Stomach smooth muscle (tissue), 2 donors: ENCODE measurements around the gene IPO4.

Experiments used
- H3K27ac ChIP-seq: one replicate; pipeline ENCODE4 v1.7.0; 2013; ENCODE audit warnings: mild to moderate bottlenecking, low read length, inconsistent platforms
- H3K27me3 ChIP-seq, 2 donors: one replicate each; pipeline ENCODE4 v1.7.0; 2013; ENCODE audit warnings: low read length in 2 of 2; ENCODE audit not compliant: insufficient read depth in 2 of 2, control insufficient read depth in 1 of 2
- H3K36me3 ChIP-seq, 2 donors: one replicate each; pipeline ENCODE4 v1.7.0; 2013; ENCODE audit warnings: low read length in 2 of 2; ENCODE audit not compliant: control insufficient read depth in 2 of 2, insufficient read depth in 2 of 2
- H3K4me1 ChIP-seq: one replicate; pipeline ENCODE4 v1.7.0; 2013; ENCODE audit warnings: low read length; ENCODE audit not compliant: control insufficient read depth, insufficient read depth
- H3K4me3 ChIP-seq, 2 donors: one replicate each; pipeline ENCODE4 v1.7.0; 2013; ENCODE audit warnings: low read length in 2 of 2
- H3K9ac ChIP-seq, 2 donors: one replicate each; pipeline ENCODE4 v1.7.0; 2013; ENCODE audit warnings: low read length in 2 of 2, mild to moderate bottlenecking in 1 of 2
- H3K9me3 ChIP-seq, 2 donors: one replicate each; pipeline ENCODE4 v1.7.0; 2013; ENCODE audit warnings: low read length in 2 of 2; ENCODE audit not compliant: control insufficient read depth in 2 of 2
- donor health status: healthy.
- donor health status: Pancreatic carcinoma.

Gene IPO4

DNA sequence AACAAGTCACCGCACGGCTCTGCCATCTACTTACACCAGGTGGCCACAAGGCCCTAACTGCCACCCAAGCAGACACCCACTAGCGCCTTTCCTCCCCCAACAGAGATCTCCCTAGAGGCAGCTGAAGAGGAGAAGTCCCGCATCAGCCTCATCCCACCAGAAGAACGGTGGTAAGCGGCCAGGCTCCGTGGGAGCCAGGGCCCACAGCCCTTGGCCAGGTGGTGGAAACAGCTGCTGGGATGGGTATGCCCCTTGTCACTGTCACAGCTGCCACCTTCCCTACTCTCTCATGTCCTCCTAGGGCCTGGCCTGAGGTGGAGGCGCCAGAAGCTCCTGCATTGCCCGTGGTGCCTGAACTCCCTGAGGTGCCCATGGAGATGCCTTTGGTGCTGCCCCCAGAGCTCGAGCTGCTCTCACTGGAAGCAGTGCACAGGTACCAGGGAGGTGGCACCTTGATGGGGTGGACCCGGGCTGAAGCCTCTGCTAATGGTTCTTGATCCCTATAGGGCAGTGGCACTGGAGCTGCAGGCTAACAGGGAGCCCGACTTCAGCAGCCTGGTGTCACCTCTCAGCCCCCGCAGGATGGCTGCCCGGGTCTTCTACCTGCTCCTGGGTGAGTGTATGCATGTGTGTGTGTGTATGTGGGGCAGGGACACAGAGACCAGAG is 9.2 kb downstream of the IPO4 start:
- peaks cover 6% of the 10 kb centered on the region for H3K4me1 ChIP-seq
- no peaks in the 10 kb centered on the region for H3K27me3 ChIP-seq

DNA sequence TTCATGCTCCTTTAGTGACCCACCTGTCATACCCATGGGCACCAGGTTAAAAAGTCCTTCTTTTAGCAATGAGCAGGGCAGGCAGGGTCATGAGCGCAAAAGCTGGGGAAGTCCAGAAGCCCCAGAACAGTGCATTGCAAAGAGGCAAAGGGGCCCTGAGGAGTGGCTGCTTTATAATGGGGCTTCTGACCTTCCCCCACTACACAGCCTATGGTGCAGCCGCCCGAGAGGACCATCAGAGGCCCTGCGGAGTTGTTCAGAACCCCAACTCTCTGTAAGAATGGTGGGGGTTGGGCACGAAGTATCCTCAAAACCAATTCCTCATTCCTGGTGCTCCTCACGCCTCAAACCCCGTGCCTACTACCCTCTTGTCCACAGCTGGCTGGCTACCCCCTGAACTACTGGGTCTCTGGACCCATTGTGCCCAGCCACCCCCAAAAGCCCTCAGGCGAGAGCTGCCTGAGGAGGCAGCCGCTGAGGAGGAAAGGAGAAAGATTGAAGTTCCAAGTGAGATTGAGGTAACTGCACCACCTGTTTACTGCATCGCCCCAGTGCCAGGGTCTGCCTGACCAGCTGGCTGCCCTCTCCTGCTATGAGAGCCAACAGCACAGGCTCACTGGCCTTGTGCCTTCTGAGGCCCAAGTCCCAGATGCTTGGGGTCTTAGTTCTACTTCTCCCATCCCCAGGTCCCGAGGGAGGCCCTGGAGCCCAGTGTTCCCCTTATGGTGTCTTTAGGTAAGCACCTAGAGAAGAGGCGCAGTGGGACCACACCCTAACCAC is 10.0 kb downstream of the IPO4 start:
- Histone ChIP-seq H3K27me3 (no peaks in the 10 kb centered on the region), H3K36me3 (peaks cover 17 to 31% of the 10 kb centered on the region in 2 donors), H3K9ac (no peak overlapping the region), H3K27ac (peak overlapping the region; percentile 76), H3K4me1 (peaks cover 6% of the 10 kb centered on the region), H3K4me3 (no peak overlapping the region), H3K9me3 (no peaks in the 10 kb centered on the region)

More for the DNA sequence above, 9.2 kb downstream of the IPO4 start:
- Histone ChIP-seq H3K36me3 (peaks cover 21 to 37% of the 10 kb centered on the region in 2 donors), H3K27ac (peak overlapping the region; percentile 76), H3K9me3 (no peaks in the 10 kb centered on the region), H3K9ac (peak overlapping the region; percentile 5 to 40), H3K4me3 (no peak overlapping the region)

DNA sequence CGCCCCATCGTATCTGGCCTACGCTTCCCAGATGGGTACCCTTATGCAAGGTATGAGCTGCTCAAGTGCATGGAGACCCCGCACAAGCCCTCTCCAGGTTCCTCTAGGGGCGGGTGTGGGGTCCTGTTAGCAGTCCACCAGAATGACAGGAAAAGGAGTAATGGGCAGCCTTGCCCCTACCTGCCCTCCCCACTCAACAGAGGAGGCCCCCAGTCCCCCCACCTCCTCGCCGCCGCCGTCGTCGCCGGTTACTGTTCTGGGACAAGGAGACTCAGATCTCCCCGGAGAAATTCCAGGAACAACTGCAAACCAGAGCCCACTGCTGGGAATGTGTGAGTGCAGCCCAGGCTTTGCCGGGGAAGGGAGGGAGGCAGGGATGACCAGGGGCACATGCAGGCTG is 10.7 kb downstream of the IPO4 start:
- no peaks in the 10 kb centered on the region for H3K27me3 ChIP-seq
- no peak overlapping the region for H3K27ac ChIP-seq
- peaks cover 9% of the 10 kb centered on the region for H3K4me1 ChIP-seq
- no peak overlapping the region for H3K4me3 ChIP-seq
- H3K36me3 ChIP-seq, result peaks cover 13 to 27% of the 10 kb centered on the region in 2 donors
- no peak overlapping the region for H3K9ac ChIP-seq
- H3K9me3 ChIP-seq, result no peaks in the 10 kb centered on the region

- Histone ChIP-seq H3K4me3 (no peak overlapping the region), H3K4me1 (peaks cover 12% of the 10 kb centered on the region), H3K9ac (no peak overlapping the region), H3K9me3 (no peaks in the 10 kb centered on the region), H3K27me3 (no peaks in the 10 kb centered on the region), H3K27ac (no peak overlapping the region), H3K36me3 (peaks cover 10 to 22% of the 10 kb centered on the region in 2 donors)
These were observed 11.4 kb downstream of the IPO4 start for GRCh38 chr14:24177041-24177825.

- Histone ChIP-seq H3K9me3 (no peaks in the 10 kb centered on the region), H3K27me3 (no peaks in the 10 kb centered on the region), H3K4me1 (peaks cover 18% of the 10 kb centered on the region), H3K9ac (no peak overlapping the region), H3K36me3 (peaks cover 6 to 18% of the 10 kb centered on the region in 2 donors), H3K4me3 (no peak overlapping the region), H3K27ac (no peak overlapping the region)
These were observed 12.0 kb downstream of the IPO4 start for GRCh38 chr14:24176599-24176998.

DNA sequence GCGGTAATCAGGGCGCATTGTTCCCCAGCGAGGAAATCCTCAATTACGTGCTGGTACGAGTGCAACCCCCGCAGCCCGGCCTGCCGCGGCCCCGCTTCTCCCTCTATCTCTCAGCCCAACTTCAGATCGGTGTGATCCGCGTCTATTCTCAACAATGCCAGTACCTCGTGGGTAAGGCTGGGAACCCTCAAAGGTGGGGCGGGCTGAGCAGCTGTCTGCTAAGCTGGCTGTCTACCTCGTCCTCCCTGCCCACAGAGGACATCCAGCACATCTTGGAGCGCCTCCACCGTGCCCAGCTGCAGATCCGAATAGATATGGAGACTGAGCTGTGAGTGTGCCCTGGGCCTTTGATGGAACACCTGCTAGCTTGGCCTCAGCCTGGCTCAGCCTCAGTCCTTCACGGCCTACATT is 15.7 kb downstream of the IPO4 start:
- peaks cover 4 to 12% of the 10 kb centered on the region in 2 donors for H3K36me3 ChIP-seq
- no peaks in the 10 kb centered on the region for H3K27me3 ChIP-seq
- H3K4me1 ChIP-seq, result peaks cover 14% of the 10 kb centered on the region
- H3K27ac ChIP-seq, result peak overlapping the region; percentile 24
- H3K9ac ChIP-seq, result peak overlapping the region; percentile 13 to 48
- peak overlapping the region in 1 of 2 donors; percentile 74 for H3K4me3 ChIP-seq
- no peaks in the 10 kb centered on the region for H3K9me3 ChIP-seq

DNA sequence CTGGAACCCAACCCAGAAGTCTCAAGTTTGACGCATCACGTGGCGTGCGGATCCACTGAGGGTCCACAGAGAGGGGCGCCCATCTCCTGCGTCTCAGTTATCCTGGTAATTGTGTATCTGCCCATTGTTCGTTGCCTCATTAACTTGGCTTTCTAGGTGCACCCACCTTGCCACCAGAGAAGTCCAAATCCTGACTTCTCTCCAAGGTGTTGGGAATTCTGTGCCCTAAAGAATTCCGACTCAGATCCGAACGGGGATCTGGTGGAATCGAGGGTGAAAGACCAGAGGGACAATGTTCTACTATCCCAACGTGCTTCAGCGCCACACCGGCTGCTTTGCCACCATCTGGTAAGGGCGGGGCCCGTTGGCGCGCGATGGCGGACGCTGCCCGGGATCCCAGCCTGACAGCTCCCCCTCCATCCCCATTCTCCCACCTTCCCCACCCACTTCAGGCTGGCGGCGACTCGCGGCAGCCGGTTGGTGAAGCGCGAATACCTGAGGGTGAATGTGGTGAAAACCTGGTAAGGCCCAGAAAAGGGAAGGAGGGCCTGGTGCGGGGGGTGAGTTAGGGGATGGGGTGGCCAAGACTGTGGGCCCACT is 16.3 kb downstream of the IPO4 start:
- Histone ChIP-seq H3K9ac (peak overlapping the region; percentile 21 to 48), H3K27me3 (no peaks in the 10 kb centered on the region), H3K4me1 (peaks cover 14% of the 10 kb centered on the region), H3K9me3 (no peaks in the 10 kb centered on the region), H3K4me3 (peak overlapping the region; percentile 58 to 74), H3K27ac (peak overlapping the region; percentile 24), H3K36me3 (peaks cover 4 to 16% of the 10 kb centered on the region in 2 donors)

- H3K9me3 ChIP-seq, result no peaks in the 10 kb centered on the region
- H3K27me3 ChIP-seq, result no peaks in the 10 kb centered on the region
- H3K4me1 ChIP-seq, result peaks cover 14% of the 10 kb centered on the region
- peak within 1 kb of the TSS; percentile 58 to 74 for H3K4me3 ChIP-seq
- peak within 1 kb of the TSS; percentile 21 to 48 for H3K9ac ChIP-seq
- peaks cover 6 to 16% of the 10 kb centered on the region in 2 donors for H3K36me3 ChIP-seq
- peak within 1 kb of the TSS; percentile 37 for H3K27ac ChIP-seq
These were observed 17.0 kb downstream of the IPO4 start, which contains the start of gene REC8 for GRCh38 chr14:24171422-24172260. Gene REC8, plus strand, starts transcription at chr14:24172080. Its CDS starts 473 bp downstream, at chr14:24172553.

DNA sequence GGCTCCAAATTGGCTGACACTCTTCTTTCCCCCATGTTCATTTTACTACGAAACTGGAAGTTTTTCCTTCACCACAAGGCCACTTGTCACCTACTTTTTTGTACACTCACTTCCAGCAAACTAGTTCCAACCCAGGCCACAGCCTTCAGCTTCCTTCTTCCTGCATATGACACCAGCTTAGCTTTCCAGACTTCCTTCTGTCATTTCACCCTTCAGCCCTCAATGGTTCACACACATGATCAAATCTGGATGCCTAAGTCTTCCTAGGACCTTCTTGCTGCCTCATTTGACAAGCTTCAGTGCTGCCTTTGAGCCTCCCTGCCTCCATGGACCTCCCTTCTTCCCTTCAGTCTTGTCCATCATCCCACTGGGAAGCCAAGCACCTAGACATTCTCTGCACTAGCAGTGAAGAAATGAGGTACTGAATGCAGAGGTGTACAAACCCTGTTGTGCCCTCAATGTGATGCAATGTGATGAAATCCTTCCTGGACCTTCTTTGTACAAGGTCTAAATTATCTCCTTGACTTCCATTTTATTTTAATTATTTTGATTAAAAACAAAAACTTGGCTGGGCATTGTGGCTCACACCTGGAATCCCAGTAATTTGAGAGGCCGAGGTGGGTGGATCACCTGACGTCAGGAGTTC is 21.0 kb downstream of the IPO4 start:
- Histone ChIP-seq H3K36me3 (peaks cover 36 to 50% of the 10 kb centered on the region in 2 donors), H3K27ac (no peak overlapping the region)

More for the DNA sequence above, 21.0 kb downstream of the IPO4 start:
- no peaks in the 10 kb centered on the region for H3K27me3 ChIP-seq
- H3K4me3 ChIP-seq, result no peak overlapping the region
- no peaks in the 10 kb centered on the region for H3K9me3 ChIP-seq
- H3K4me1 ChIP-seq, result peaks cover 17% of the 10 kb centered on the region
- no peak overlapping the region for H3K9ac ChIP-seq
